GM08714 (cell line): Measurements from ENCODE around the gene RNF175.

Experiments
- H3K4me3 ChIP-seq: fragments of 200-500 bp; sonication (Bioruptor generic); 2 replicates; pipeline ENCODE4 v1.5.1; 2014; ENCODE audit warnings: mild to moderate bottlenecking, low read length, inconsistent platforms
- ZNF274 ChIP-seq: IDR thresholded peaks from 2 replicates; pipeline ENCODE4 v1.6.1; 2012; ENCODE audit warnings: mild to moderate bottlenecking, low read depth, low read length

The RNF175 gene

GRCh38 chr4:153661215-153661822 lies 98.5 kb downstream of the RNF175 start:
- TF ChIP-seq ZNF274, result no peak
- H3K4me3 ChIP-seq, result no peak overlapping the region
